Activated CD4-positive, alpha-beta T cell treated with anti-CD3 and anti-CD28 coated beads for 36 hours (primary cell): ENCODE measurements around the gene ANKRD65. TPM values are rescaled to one million over a fixed set of nuclear protein-coding genes. Genes with fewer than 3 reads are reported as not detected.

ENCODE experiments used
- ATAC-seq: fragments of 200-7000 bp; cut with Tn5 transposase; one replicate; pipeline ENCODE4 v1.10.0; 2021; ENCODE audit warnings: mild to moderate bottlenecking, moderate library complexity
- CTCF ChIA-PET: fragments of 350-600 bp; sonication (Branson Sonifier 250); formaldehyde crosslinking; loops from one replicate; lab custom pipeline; 2021; ENCODE audit warnings: antibody characterized with exemption; lab: Charles Lee
- POLR2A ChIA-PET: fragments of 350-600 bp; sonication (Branson Sonifier 250); formaldehyde crosslinking; loops from one replicate; lab custom pipeline; 2021; ENCODE audit warnings: antibody characterized with exemption, inconsistent platforms; lab: Charles Lee
- DNase-seq: peaks from one replicate; pipeline ENCODE4 v3.0.0-alpha.2; 2020
- H3K27ac Mint-ChIP-seq: one replicate; pipeline ENCODE4 v1.8.0; 2021; ENCODE audit warnings: mixed read lengths
- H3K27me3 Mint-ChIP-seq: one replicate; pipeline ENCODE4 v1.8.0; 2021; ENCODE audit warnings: mixed read lengths
- H3K36me3 Mint-ChIP-seq: one replicate; pipeline ENCODE4 v1.8.0; 2021; ENCODE audit warnings: low read depth, mixed read lengths
- H3K4me1 Mint-ChIP-seq: one replicate; pipeline ENCODE4 v1.8.0; 2021; ENCODE audit warnings: mixed read lengths
- H3K4me3 Mint-ChIP-seq: one replicate; pipeline ENCODE4 v1.8.0; 2021; ENCODE audit warnings: mild to moderate bottlenecking, moderate library complexity, mixed read lengths
- H3K9me3 Mint-ChIP-seq: one replicate; pipeline ENCODE4 v1.8.0; 2021; ENCODE audit warnings: low read depth, mixed read lengths
- intact Hi-C, 2 experiments: fragments of 100-400 bp; cut with DNase I in 1 of 2; cut with micrococcal nuclease in 1 of 2; formaldehyde crosslinking; loops; one replicate each; pipeline versions ENCODE4 v1.14.2 to v1.15.1; 2022 to 2024; cut with DNase I, micrococcal nuclease
- total RNA-seq, 2 experiments: library from RNA; stranded (reverse); gene quantifications; one replicate each; pipeline ENCODE4 v1.2.3, GENCODE V29; 2021

Gene ANKRD65
- total RNA-seq, 2 experiments from 2014 or later: not detected

DNA sequence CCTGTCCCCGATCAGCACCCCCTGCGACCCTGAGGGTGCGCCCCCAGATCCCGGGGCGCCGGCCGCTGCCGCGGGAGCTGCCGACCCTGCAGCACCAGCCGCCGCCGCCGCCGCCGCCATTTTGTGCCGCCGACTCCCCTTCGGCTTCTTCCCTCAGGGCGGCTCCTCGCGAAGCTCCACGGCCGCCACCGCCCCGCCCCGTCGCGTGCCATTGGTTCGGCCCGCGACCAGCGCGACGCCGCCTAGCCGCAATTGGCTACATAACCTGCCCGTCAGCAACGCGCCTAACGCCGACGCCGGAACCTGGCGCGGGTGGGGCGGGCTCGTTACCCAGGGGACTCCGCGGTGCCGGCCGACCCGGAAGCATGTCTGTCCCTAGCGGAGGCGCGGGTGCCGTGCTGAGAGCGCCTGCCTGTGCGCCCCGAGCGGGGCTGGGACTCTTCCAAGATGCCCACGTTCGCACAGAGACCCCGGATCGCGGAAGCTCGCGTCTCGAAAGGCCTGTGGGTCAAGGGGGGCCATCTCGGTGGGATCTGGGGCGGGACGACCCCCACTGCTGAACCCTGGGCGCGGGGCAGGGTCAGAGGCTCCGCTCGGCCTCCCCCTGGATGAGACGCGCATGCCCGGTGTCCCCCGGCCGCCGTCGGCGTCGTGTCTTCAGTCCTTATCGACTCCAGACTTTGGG is 21.7 kb downstream of the ANKRD65 start, which contains the start of gene CCNL2:
Gene CCNL2, minus strand, starts transcription at position 149 of the 685 bp plus-strand sequence. Its CDS starts 29 bp downstream, at position 120.
- Mint-ChIP-seq H3K4me3 (peak within 1 kb of the TSS; percentile 93), H3K4me1 (peaks cover 52% of the 10 kb centered on the region), H3K27me3 (no peaks in the 10 kb centered on the region), H3K27ac (peak within 1 kb of the TSS; percentile 91), H3K36me3 (peaks cover 67% of the 10 kb centered on the region), H3K9me3 (no peaks in the 10 kb centered on the region)
- ChIA-PET CTCF (interaction anchor here (0.7 to 3.1 kb wide), 9 partner anchors 8 to 255 kb away, joined by 3 to 15 read pairs (median 3); partner anchors contain the start of genes AURKAIP1 and MRPL20), POLR2A (interaction anchor here (0.6 to 1.3 kb wide), 8 partner anchors 8 to 51 kb away, joined by 3 to 12 read pairs (median 3); partner anchors contain the start of gene AURKAIP1)
- peak; percentile 97 for ATAC-seq
- intact Hi-C loops: loop anchor here (1.0 to 2.0 kb wide), 14 partner anchors 8 to 325 kb away; partner anchors contain the start of genes MRPL20 (in 2 of the 2), ATAD3A (in 1 of the 2), ATAD3B (in 1 of the 2) and AURKAIP1 (in 1 of the 2)
- DNase-seq: peak; percentile 100

DNA sequence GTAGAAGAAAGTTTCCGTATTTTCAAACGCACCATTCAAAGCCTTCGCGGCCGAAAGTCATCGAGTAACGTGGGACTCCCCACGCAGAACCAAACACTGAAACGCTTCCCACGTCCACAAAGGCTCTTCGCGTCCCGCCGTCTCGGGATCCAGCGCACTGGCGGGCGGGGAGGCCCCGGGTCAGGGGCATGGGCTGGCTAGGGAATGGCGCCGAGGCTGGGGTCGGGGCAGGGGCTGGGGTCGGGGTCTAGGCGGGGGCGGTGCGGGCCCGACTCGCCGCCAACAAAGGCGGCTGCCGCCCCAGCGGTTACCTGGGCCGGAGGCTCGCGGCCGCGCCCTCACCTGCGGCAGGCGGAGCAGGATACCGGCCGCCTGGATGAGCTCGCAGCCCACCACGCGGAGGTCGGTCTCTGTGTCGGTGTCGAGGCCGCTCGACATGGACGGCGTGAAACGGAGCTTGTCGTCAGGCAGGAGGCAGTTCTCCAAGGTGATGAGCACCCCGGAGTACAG is 22.3 kb downstream of the ANKRD65 start:
- Mint-ChIP-seq H3K27me3 (no peaks in the 10 kb centered on the region), H3K9me3 (no peaks in the 10 kb centered on the region), H3K4me3 (peak overlapping the region; percentile 93), H3K36me3 (peaks cover 70% of the 10 kb centered on the region), H3K4me1 (peaks cover 50% of the 10 kb centered on the region), H3K27ac (peak overlapping the region; percentile 91)
- DNase-seq (peak; percentile 26), ATAC-seq (no peak)
- CTCF ChIA-PET: interaction anchor here (0.7 to 3.1 kb wide), 9 partner anchors 9 to 334 kb away, joined by 3 to 15 read pairs (median 3); partner anchors contain the start of genes AURKAIP1 and MRPL20
- intact Hi-C loops: loop anchor here (1.0 to 2.0 kb wide), 14 partner anchors 9 to 326 kb away; partner anchors contain the start of genes MRPL20 (in 2 of the 2), ATAD3A (in 1 of the 2), ATAD3B (in 1 of the 2) and AURKAIP1 (in 1 of the 2)
- POLR2A ChIA-PET: interaction anchor here (0.5 to 1.3 kb wide), 9 partner anchors 9 to 420 kb away, joined by 3 to 12 read pairs (median 3); partner anchors contain the start of gene AURKAIP1

DNA sequence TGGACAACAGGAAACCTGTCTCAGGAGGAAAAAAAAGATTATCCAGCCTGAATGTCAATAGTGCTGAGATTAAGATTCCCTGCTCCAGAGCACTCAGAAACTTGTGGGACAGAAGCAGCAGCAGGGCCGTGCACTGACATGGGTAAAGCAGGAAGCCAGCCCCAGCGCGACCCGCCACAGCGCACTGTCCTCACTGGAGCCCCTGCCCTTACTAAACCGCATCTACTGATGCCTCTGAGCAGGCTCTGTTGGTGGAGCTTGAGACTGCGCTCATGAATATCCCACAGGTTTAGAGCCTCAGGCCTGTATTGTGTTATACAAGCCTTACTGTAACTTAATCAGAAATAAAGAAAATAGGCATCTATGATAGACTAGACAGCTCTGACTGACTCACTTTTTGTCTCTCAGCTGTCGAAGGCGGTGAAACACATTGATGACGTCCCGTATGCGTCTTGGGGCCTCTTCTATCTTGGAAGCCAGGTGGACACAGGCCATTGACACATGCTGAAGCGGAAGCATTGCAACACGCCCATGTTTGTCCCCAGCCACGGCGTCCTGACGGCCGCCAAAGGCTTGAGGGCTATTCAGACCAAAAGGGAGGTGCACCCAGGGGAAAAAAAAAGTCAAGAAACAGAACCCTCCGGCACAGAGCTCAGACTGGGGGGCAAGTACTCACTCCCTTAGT is 23.1 kb downstream of the ANKRD65 start:
- ChIA-PET CTCF (interaction anchor here (0.7 to 3.1 kb wide), 3 partner anchors 8 to 334 kb away, joined by 3 to 15 read pairs (median 11); partner anchors contain the start of gene MRPL20), POLR2A (interaction anchor here (0.5 to 1.6 kb wide), 2 partner anchors 23 to 420 kb away, joined by 3 to 5 read pairs; partner anchors contain the start of gene AURKAIP1)
- H3K36me3 Mint-ChIP-seq: peaks cover 72% of the 10 kb centered on the region
- H3K4me3 Mint-ChIP-seq: peak overlapping the region; percentile 93
- peaks cover 44% of the 10 kb centered on the region for H3K4me1 Mint-ChIP-seq
- ATAC-seq (no peak), DNase-seq (peak; percentile 28)
- intact Hi-C loops: loop anchor here in 1 of 2 experiments (2.0 kb wide), 2 partner anchors 37 to 261 kb away; partner anchors contain the start of genes CDK11B and VWA1
- H3K9me3 Mint-ChIP-seq: no peaks in the 10 kb centered on the region
- H3K27me3 Mint-ChIP-seq: no peaks in the 10 kb centered on the region
- peak overlapping the region; percentile 91 for H3K27ac Mint-ChIP-seq

DNA sequence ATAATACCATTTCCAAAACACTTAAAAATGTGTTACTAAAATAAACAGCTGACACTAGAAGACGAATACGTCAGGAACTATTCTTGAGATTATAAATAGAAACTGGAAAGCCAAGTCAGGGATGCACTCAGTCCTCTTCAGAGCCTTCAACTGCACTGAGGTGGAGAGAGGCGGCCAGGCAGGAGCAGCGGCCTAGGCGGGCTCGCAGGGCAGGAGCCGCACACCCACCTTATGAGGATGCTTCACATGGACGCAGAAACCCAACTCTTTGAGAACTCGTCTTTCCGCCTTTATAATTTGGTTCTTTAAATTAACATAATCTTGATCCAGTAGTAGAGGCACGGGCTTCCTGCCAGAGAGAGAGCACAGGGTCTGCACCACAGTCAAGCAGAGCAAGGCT is 25.9 kb downstream of the ANKRD65 start:
- H3K36me3 Mint-ChIP-seq: peaks cover 72% of the 10 kb centered on the region
- ChIA-PET CTCF (no interaction called here), POLR2A (interaction anchor here (0.6 kb wide), 1 partner anchor 381 kb away, joined by 3 read pairs; no protein-coding TSS in a partner anchor)
- H3K9me3 Mint-ChIP-seq: no peaks in the 10 kb centered on the region
- DNase-seq: no peak
- no peak for ATAC-seq
- no peaks in the 10 kb centered on the region for H3K27me3 Mint-ChIP-seq
- H3K27ac Mint-ChIP-seq: peak overlapping the region; percentile 9
- no peak overlapping the region for H3K4me3 Mint-ChIP-seq
- peaks cover 21% of the 10 kb centered on the region for H3K4me1 Mint-ChIP-seq
- intact Hi-C loops: no loop called here

DNA sequence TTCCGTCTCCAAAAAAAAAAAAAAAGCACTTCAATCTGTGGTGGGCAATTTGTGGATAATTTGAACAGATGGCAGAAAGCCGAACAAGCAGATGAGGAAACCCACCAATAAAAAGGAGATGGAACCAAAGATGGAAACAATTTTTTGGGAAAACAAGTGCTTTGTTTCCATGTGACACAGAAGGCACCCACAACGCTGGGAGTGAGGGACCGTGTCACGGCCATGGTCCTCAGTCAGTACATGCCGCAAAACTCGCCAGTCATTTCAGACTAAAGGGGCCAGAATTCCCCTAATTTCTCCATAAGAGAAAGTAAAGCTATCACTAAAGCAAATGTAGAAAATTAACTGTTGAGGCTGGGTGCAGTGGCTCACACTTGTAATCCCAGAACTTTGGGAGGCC is 27.0 kb downstream of the ANKRD65 start:
- Mint-ChIP-seq H3K9me3 (no peaks in the 10 kb centered on the region), H3K4me1 (peaks cover 18% of the 10 kb centered on the region), H3K27ac (no peak overlapping the region), H3K4me3 (no peak overlapping the region), H3K27me3 (no peaks in the 10 kb centered on the region), H3K36me3 (peaks cover 75% of the 10 kb centered on the region)
- POLR2A ChIA-PET: no interaction called here
- DNase-seq (no peak), ATAC-seq (no peak)
- CTCF ChIA-PET: no interaction called here
- intact Hi-C loops: no loop called here

DNA sequence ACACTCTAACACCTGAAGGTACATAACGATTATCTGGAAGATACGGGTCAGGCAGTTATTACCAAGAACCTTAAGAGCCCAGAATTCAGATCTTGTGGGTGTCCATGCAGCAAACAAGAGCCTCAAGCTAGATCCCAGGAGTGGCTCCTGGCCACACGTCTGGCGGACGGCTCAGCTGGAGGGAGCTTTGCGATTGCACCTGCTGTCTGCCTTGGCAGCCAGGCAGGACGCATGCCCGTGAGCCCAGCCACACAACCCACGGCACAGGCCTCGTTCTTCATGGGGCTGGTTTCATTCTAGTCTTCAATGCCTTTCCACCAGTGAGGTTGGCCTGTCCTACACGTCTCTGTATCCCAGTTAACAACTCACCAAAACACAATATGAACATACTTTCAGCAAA is 27.6 kb downstream of the ANKRD65 start:
- Mint-ChIP-seq H3K36me3 (peaks cover 73% of the 10 kb centered on the region), H3K27ac (no peak overlapping the region), H3K9me3 (no peaks in the 10 kb centered on the region), H3K27me3 (no peaks in the 10 kb centered on the region), H3K4me1 (peaks cover 18% of the 10 kb centered on the region), H3K4me3 (no peak overlapping the region)
- POLR2A ChIA-PET: no interaction called here
- ATAC-seq: no peak
- intact Hi-C loops: no loop called here
- DNase-seq: no peak
- CTCF ChIA-PET: interaction anchor here (1.4 kb wide), 1 partner anchor 18 kb away, joined by 3 read pairs; the partner anchor contains the start of gene AURKAIP1

DNA sequence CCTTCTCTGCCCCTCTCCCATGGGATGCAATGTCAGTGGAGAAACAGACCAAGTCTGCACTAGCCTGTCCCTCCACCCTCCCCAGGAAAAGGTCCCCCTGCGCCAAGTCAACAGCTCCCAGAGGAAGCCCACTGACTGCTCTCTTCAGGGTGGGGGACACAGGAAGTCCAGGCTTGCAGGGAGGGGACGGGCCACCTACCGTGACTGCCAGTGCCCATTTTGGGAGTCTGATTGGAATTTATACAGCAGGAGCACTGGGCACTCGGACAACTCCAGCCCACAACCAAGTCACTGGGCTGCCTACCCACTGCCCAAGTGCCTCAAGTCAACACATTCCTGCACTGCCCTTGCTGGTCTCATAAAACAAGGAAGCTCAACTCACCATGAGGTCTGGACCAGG is 28.1 kb downstream of the ANKRD65 start:
- no peak overlapping the region for H3K27ac Mint-ChIP-seq
- ChIA-PET CTCF (interaction anchor here (1.4 kb wide), 1 partner anchor 17 kb away, joined by 3 read pairs; the partner anchor contains the start of gene AURKAIP1), POLR2A (interaction anchor here (0.6 kb wide), 1 partner anchor 175 kb away, joined by 3 read pairs; no protein-coding TSS in a partner anchor)
- H3K9me3 Mint-ChIP-seq: no peaks in the 10 kb centered on the region
- intact Hi-C loops: no loop called here
- no peaks in the 10 kb centered on the region for H3K27me3 Mint-ChIP-seq
- DNase-seq (no peak), ATAC-seq (no peak)
- peaks cover 15% of the 10 kb centered on the region for H3K4me1 Mint-ChIP-seq
- H3K36me3 Mint-ChIP-seq: peaks cover 73% of the 10 kb centered on the region
- no peak overlapping the region for H3K4me3 Mint-ChIP-seq

DNA sequence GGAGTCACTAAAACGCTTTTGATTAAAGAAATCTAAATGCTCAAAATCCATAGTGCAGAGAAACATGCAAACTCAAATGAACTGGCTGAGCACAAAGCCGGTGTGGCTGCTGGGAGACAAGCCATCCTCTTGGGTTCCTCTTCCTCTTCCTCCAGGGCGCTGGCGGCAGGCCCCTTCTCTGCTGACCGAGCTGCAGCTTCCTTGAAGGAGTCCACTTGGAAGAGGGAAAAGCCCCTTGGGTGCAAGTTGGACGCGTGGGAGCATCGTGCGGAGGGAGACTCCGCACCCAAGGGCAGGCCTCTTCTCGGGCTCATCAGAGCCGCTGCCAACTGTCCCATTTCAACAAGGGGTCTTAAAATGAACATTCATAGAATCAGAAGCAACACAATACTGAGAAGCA is 29.9 kb downstream of the ANKRD65 start:
- intact Hi-C loops: no loop called here
- no peak for ATAC-seq
- Mint-ChIP-seq H3K9me3 (no peaks in the 10 kb centered on the region), H3K36me3 (peaks cover 82% of the 10 kb centered on the region), H3K4me1 (peaks cover 5% of the 10 kb centered on the region), H3K4me3 (no peak overlapping the region), H3K27me3 (no peaks in the 10 kb centered on the region), H3K27ac (no peak overlapping the region)
- no peak for DNase-seq
- ChIA-PET POLR2A (no interaction called here), CTCF (interaction anchor here (2.5 kb wide), 1 partner anchor 8 kb away, joined by 15 read pairs; the partner anchor contains the start of gene CCNL2)

DNA sequence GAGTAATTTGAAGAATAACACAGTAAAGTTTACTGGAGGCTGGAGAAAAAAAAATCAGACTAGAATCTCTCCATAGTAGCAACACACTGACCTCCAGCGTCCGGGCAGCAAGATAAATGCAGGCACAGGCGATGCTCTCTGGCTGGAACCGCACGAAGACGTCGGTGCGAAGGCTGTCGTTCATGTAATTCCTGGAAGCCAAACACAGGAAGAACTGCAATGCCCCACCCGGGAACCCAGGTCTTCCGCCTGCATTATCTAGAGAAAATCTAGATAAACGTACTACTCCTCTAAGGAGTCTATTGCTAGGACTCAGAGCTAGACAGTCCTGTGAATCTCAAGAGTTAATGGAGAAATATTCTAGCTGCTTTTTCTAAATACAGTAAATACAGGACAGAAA is 30.4 kb downstream of the ANKRD65 start:
- H3K27me3 Mint-ChIP-seq: no peaks in the 10 kb centered on the region
- DNase-seq (no peak), ATAC-seq (no peak)
- H3K27ac Mint-ChIP-seq: no peak overlapping the region
- H3K9me3 Mint-ChIP-seq: no peaks in the 10 kb centered on the region
- intact Hi-C loops: no loop called here
- H3K4me1 Mint-ChIP-seq: peaks cover 5% of the 10 kb centered on the region
- no peak overlapping the region for H3K4me3 Mint-ChIP-seq
- ChIA-PET POLR2A (no interaction called here), CTCF (interaction anchor here (2.1 to 2.5 kb wide), 2 partner anchors 9 to 12 kb away, joined by 8 to 15 read pairs; partner anchors contain the start of gene CCNL2)
- peaks cover 85% of the 10 kb centered on the region for H3K36me3 Mint-ChIP-seq

DNA sequence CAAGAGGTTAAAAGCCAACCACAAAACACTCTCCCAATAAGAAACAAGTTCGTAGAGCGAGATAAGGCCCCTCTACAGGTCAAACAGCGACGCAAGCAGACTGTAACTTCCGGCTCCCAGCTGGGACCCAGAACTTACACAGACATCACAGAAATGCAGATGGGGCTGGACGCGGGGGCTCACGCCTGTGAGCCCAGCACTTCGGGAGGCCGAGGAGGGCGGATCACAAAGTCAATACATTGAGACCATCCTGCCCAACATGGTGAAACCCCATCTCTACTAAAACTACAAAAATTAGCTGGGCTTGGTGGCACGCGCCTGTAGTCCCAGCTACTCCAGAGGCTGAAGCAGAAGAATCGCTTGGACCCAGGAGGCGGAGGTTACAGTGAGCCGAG is 33.0 kb downstream of the ANKRD65 start:
- ChIA-PET CTCF (no interaction called here), POLR2A (no interaction called here)
- DNase-seq (no peak), ATAC-seq (no peak)
- Mint-ChIP-seq H3K9me3 (no peaks in the 10 kb centered on the region), H3K36me3 (peaks cover 61% of the 10 kb centered on the region), H3K4me1 (no peaks in the 10 kb centered on the region), H3K4me3 (no peak overlapping the region), H3K27me3 (no peaks in the 10 kb centered on the region), H3K27ac (no peak overlapping the region)
- intact Hi-C loops: no loop called here
